ENCODE measurements around the gene EML4. TPM values are rescaled to one million over a fixed set of nuclear protein-coding genes. Genes with fewer than 3 reads are reported as not detected.
"Not testable (repeated sequence)": the region's sequence is repeated elsewhere in the genome, so short reads cannot be mapped to it uniquely, and the experiment has no call there.

The EML4 gene
- total RNA-seq, 1 experiment from 2014 or later, result 37.1 TPM

DNA sequence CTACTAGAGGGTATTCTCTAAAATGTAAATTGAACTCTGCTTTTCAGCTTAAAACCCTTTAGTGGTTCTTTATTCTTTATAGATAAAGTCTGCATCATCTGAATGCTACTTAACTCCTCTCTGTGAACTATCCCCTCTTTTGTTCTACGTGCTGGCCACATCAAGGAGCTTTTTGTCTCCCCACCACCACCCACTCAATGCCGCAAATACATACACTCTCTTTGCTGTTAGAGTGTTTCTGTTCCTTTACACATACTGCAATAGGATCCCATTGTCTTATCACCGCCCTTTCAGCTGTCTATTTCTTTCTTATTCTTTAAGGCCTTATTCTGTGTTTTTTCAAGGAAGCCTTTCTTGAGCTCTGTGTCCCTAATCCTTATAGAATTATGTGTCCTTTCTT, 83.3 kb downstream of the EML4 start:
- DNase-seq (ENCODE audit: low read depth), result no peak

DNA sequence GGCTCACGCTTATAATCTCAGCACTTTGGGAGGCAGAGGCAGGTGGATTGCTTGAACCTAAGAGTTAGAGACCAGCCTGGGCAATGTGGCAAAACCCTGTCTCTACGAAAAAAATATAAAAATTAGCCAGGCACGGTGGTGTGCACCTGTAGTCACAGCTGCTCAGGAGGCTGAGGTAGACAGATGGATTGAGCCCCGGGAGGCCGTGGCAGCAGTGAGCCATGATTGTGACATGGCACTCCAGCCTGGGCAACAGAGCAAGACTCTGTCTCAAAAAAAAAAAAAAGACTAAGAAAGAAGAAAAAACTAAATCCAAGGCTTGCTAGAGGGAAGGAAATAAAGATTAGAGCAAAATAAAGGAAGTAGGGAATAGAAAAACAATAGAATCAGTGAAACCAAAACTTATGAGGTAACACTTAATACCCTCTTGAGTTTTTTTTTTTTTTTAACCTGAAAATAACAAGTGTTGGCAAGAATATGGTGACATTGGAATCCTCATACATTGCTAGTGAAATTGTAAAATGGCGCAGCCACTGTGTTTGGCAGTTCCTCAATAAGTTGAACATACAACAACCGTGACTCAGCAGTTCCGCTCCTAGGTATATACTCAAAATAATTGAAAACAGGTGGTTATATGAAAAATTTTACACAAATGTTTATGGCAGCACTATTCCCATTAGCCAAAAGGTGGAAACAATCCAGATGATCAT, 85.2 kb downstream of the EML4 start:
- peak; percentile 35 for DNase-seq (ENCODE audit: low read depth)

DNA sequence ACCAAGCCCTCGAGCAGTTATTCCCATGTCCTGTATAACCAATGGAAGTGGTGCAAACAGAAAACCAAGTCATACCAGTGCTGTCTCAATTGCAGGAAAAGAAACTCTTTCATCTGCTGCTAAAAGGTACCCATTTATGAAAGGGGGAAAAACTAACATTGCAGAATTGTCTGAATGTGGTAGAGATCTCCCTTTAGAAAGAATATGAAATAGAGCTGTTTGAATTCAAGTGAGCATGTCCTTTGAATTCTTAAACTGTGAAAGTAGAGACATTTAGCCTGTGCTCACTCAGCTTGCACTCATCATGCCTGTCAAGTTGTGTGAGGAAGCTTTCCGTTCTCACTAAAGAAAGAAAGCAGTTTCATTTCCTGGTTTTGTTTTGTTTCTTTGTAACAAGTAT, 87.4 kb downstream of the EML4 start:
- DNase-seq (ENCODE audit: low read depth), result no peak

DNA sequence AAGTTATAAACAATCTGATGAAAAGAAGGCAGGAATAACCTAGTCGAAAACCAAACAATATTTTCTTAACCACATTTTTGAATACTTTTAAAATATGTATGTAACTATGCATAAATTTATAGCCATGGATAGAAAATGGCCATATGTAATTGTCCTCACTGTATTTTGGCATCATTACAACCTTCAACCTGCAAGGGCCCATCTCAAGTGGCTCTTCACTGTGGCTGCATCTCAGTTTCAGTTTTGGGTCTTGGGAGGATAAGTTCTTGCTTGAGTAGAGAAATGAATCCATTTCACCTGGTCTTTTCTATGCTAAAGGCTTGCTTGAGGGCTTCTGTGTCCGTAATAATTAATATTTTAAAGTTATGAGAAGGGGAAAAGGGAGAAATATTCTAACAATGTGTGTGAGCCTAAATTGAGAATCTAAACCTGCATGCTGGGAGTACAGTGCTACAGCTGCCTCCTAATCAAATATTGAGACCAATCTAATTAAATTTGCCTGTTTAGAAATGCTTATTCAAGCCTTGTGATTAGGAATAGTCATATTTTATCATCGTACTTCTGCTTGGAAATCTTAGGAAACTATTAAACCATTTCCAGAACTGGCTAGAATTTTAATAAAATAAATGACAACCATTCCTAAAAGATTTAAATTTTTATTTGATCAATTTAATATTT, 92.5 kb downstream of the EML4 start:
- no peak for DNase-seq (ENCODE audit: low read depth)

DNA sequence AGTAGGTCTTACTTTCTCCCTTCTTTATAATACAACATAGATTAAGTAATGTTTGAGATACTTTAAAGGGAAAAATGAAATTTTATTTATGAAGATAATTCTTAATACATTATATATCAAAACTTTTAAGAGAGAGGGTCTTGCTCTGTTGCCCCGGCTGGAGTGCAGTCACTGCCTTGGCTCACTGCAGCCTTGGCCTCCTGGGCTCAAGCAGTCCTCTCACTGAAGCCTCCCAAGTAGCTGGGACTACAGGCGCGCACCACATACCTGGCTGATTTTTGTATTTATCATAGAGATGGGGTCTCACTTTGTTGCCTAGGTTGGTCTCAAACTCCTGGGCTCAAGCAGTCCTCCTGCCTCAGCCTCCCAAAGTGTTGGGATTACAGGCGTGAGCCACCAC, 97.1 kb downstream of the EML4 start:
- no peak for DNase-seq (ENCODE audit: low read depth)

DNA sequence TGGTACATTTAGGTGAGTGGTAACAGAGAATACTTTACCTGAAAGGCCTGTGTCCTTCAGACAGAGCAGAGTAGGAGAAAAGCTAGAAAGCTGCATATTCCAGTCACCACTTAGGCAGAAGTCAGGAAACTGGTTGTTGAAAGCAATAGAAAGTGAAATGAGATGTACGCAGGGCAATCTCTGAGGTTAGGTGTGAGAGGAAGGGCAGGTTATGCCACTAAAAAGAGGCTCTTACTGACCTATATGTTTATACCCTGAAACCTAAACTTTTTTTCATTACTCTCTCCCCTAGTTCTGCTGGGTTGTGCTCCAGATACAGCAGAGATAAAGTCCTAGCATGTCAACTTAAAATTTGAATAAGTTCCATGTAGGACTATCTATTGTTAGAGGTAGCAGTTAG, 98.4 kb downstream of the EML4 start:
- DNase-seq (ENCODE audit: low read depth), result no peak

DNA sequence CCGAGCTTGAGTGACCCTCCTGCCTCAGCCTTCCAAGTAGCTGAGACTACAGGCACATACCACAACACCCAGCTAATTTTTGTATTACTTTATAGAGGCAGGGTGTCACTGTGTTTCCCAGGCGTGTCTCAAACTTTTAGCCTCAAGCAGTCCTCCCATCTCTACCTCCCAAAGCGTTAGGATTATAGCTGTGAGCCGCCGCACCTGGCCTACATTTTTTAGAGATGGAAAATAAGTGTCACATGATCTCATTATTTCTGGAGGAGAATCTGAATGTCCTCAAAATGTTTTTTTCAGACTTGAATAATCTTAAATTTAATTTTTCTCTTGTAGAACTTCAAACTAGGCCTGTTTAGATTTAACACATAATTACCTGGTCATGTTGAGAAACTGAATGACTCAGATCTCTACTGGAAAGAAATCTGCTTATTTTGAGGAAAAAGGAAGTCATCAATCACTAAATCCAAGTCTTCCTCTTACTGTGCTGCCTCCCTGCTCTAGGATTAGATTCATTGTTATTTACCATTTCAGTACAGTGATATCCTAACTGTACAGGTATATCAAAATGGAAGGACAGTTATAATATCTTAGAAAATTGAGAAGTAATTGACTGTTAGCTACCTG, 99.5 kb downstream of the EML4 start:
- DNase-seq (ENCODE audit: low read depth), result no peak

DNA sequence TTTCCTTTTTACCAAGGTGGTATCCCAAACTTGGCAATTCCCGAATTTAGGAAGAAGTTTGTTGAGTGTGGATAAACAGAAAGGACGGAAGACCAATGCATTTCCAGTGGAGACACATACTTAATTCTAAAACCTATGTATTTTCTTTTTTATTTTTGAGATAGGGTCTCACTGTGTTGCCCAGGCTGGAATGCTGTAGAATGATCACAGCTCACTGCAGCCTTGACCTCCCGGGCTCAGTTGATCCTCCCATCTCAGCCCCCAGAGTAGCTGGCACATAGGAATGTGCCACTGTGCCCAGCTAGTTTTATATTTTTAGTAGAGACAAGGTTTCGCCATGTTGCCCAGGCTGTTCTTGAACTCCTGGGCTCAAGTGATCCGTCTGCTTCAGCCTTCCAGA, 101.6 kb downstream of the EML4 start:
- DNase-seq (ENCODE audit: low read depth), result no peak

DNA sequence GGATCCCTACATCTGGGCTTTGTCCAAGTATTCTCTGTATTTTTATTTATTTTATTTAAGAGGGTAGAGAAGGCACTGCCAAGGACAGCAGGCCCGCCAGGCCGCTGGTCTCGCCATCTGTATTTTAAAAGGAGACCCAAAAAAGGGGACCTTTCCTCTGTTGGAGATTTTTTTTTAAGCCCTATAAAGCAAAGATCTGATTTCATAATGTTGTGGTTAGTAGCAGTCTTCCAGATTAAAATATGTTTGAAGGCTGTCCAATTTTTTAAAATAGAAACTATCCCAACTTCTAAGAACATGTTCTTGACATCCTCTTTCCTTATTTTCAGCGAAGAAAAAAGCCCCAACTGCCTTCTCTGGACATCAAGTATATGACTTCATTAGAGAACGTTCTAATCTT, 102.1 kb downstream of the EML4 start:
- not testable (repeated sequence) for DNase-seq (ENCODE audit: low read depth)

DNA sequence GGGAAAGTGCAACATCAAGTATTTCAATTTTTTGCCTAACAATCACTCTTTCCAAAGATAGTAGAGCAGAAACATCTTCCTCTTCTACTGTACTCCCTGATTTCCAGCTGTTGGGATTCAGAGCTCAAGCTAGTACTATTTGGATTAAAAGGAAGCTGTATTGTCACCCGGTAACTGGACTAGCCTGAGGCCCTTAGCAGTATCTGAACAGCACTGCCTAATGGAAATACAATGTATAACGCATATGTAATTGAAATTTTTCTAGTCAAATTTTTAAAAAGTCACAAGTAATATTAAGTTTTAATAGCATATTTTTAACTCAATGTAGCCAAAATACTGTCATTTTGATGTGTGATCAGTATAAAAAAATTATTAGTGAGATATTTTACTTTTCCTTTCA, 105.7 kb downstream of the EML4 start:
- DNase-seq (ENCODE audit: low read depth), result peak; percentile 3

DNA sequence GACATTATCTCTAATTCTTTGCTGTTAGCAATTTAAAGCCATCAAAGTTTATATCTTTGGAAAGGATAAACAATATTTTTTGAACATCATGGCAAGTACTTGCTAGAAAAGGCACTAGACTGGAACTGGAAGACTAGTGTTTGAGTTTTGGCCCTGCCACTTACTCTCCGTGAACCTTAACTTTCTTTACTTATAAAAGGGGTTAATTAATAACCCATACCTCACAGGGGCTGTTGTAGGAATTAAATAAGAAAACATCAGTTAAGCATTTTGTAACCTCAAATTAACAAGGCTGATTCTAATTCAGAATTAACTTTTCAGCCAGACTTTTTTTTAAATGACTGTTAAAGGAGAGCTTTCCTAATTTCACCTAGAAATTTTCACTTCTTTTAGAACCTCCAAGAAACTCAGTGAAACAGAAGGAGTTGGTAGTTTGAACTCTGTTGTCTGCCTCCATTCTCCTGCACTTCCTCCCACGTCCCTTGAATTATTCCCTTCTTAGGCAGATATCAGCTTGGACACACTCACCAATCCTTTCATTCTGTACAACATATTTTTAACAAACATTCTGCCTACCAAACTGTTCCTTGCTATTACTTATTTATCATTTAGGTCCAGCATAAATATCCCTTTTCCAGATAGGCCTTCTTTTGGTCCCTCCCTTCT, 112.4 kb downstream of the EML4 start:
- DNase-seq (ENCODE audit: low read depth), result no peak

DNA sequence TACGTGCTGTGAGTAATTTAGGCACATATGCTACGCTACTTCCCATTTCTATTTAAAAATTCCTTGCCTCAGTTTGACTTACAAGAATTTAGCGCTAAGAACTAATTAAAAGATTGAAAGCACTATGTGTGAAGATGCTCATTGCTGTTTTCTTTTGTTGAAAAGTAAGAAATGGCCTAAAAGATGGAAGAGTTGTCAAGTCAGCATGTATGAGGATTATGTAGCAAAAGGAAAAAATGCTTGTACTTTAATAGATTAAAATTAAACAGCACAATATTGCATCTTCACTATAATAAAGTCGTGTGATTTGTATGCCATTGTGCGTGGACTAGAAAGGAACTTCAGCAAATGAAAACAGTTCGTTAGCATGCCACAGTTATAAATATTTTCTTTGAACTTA, 114.9 kb downstream of the EML4 start:
- no peak for DNase-seq (ENCODE audit: low read depth)

DNA sequence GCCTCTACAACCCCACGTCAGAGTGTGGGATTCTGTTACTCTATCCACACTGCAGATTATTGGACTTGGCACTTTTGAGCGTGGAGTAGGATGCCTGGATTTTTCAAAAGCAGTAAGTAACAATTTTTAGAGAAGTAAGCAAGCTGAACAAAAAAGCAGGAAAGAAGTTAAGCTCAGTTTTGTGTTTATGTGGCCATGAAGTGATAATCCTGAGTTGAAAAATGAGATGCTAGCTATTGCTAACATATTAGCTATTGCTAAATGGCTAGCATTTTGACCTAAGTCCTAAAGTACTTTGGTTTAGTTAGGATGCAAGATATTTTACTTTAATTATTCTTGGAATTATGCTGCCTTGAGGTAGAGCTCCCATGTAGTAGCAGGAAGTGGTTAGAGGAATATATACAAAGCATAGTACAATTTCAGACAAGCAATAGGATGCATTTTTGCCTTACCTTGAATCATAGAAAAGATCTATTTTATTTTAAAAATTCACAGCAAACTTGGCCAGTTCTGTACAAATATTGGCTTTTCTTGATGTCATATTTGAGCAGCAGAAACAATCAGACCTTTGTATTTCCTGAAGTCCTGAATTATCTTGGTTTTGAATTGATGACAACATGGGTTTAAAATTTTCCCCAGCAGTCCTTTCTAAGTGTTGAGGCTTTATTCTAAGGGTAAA, 117.3 kb downstream of the EML4 start:
- DNase-seq (ENCODE audit: low read depth), result no peak

DNA sequence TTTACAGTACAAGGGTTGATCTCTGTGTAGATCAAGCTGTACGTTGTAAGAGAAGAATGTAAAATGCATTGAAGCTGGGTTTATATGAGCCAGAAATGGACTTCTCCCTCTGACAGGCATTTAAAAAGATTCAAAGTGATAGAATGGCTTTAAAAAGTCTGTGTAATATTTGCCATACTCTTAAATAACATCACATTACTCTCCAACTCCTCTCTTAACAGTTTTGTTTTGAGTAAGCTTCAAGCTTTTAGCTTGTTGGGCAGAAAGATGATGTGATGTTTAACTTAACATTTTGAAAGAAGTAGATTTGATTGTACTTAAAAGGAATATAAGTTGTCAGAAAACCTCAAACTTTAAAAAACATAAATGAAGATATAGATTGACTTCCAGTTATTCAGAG, 119.7 kb downstream of the EML4 start:
- no peak for DNase-seq (ENCODE audit: low read depth)

DNA sequence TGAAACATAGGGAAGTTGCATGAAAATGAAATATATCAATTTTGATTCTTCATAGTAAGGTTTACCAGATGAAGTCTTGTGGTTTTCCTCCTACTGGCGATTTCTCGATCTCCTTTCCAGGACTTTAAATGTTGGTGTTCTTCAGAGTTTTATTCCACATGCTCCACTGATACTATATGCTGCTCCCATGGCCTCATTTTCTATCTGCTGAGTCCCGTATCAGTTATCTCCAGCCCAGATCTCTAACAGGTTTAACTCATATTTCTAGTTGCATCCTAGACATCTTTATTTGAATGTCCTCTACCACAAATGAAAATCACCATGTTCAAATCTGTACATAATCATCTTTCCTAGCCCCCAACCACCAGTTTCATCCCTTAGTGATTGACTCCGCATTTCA, 120.1 kb downstream of the EML4 start:
- DNase-seq (ENCODE audit: low read depth), result no peak

DNA sequence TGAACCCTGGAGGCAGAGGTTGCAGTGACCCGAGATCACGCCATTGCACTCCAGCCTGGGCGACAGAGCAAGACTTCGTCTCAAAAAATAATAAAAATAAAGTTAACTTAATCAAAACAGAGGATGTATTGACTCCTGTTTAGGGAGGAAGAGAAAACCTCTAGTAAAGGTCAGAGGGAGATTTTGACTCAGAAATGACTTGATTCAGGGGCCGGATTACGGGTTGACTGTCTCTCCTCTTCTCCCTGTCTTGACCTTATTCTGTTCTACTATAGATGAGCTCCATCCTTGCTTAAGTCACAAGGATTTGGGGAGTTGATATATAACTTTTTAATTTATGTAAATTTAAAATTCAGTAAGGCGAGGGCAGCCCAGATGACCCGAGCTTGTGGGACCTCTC, 120.9 kb downstream of the EML4 start:
- no peak for DNase-seq (ENCODE audit: low read depth)

DNA sequence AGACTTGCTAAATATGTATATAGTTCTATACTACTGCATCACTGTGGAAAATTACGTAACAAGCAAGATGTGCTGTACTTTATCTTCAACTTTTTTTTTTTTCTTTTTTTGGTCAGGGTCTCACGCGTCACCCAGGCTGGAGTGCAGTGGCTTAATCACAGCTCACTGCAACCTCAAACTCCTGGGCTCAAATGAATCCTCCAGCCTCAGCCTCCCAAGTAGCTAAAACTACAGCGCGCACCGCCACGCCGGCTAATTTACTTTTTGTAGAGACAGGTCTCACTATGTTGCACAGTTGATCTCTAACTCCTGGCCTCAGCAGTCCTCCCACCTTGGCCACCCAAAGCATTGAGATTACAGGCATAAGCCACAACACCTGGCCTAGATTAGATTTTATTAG, 123.9 kb downstream of the EML4 start:
- no peak for DNase-seq (ENCODE audit: low read depth)

DNA sequence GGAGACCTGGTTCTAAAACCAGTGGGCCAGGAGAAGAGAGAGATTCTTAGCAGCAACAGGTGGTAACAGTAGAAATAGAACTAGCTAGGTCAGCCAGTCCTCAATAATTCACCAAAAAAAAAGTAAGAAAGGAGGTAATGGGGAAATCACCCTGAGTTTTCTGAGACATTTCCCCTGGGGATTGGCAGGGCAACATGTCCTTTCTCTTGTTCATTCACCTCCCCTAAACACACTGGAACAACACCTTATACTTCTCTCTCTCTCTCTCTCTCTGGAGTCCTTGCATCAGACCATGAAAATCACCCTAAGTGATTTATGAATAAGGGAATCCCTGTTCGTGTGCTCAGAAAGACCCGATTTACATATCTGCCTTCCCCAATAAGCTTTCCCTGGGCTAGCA, 127.1 kb downstream of the EML4 start:
- no peak for DNase-seq (ENCODE audit: low read depth)

DNA sequence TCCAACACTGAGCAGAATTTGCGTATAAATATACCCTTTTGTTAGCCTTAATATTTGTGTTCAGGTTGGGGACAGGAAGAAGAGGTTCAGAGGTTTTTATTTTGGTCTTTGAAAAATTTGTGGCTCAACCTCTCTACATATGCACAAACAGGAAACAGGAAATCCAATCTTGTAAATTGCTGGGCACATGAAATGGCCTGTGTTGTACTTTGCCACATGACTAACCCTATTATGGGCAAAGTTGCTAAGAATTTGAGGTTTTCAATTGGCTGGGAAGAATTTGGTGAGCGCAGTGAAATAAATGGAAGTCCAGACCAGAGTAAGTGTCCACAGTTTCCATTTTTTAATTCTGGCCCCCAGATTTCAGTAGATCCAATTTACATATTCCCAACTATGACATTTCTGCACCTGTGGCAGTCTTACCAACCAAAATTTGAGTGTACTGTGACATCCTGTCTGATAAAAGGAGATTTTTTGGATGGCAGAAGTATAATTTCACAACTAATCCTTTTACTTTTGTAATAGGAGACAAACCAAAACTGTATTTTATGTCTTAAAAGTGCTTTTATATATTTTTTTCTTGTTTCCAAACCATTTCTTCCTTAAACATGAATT, 128.3 kb downstream of the EML4 start:
- no peak for DNase-seq (ENCODE audit: low read depth)

DNA sequence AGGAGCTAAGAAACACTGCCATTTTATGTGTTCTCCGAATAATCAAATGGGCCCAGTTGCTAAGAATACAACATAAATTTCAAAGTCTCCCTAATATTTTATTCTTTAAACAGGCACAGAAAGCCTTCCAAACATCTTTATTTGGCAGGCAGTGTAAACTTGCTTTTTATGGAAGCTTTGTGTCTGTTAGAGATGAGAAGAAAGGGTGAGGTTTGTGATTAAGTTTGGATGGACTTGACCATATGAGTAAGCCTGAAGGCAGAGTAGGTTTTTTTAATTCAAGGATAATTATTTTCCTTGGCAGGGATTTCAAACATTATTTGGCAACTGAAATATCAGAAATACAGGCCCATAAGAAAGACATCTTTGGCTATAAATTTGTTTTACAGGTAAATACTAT, 129.0 kb downstream of the EML4 start:
- DNase-seq (ENCODE audit: low read depth), result no peak

DNA sequence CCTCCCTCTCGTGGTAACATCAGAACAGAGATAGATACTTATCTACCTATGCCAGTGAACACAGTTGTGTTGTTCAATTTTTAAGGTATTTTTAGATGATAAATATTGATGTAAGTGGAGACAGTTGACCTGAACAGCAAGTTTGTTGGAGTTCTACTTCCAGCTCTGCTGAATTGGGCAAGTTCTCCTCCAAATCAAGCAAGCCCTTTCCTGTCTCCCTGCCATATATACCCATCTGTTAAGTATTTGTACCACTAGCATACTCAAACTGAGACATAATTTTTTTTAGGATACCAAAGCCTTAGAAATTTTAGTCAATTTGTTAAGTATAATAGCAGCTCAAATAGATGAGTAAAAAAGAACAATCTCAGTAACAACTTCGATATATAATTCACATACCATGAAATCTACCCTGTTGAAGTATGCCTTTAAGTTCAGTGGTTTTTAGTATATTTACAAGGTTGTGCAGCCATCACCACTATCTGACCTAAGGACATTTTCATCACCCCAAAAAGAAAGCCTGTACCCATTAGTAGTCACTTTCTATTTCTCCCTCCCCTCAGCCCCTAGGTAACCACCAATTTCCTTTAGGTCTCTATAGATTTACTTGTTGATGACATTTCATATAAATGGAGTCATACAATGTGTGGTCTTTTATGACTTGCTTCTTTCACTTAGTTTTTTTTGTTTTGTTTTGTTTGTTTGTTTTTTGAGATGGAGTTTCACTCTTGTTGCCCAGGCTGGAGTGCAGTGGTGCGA, 130.0 kb downstream of the EML4 start:
- no peak for DNase-seq (ENCODE audit: low read depth)

Data from RPMI7951 (cell line).